HG02970 (cell line): ENCODE data around the gene KISS1R.

Source experiments
- ATAC-seq: cut with Tn5 transposase; IDR thresholded peaks from one replicate; pipeline ENCODE4 v1.9.1; 2021; ENCODE audit warnings: mild to moderate bottlenecking, moderate library complexity, moderate number of reproducible peaks; ENCODE audit not compliant: unreplicated experiment, low FRiP score

The KISS1R gene

DNA sequence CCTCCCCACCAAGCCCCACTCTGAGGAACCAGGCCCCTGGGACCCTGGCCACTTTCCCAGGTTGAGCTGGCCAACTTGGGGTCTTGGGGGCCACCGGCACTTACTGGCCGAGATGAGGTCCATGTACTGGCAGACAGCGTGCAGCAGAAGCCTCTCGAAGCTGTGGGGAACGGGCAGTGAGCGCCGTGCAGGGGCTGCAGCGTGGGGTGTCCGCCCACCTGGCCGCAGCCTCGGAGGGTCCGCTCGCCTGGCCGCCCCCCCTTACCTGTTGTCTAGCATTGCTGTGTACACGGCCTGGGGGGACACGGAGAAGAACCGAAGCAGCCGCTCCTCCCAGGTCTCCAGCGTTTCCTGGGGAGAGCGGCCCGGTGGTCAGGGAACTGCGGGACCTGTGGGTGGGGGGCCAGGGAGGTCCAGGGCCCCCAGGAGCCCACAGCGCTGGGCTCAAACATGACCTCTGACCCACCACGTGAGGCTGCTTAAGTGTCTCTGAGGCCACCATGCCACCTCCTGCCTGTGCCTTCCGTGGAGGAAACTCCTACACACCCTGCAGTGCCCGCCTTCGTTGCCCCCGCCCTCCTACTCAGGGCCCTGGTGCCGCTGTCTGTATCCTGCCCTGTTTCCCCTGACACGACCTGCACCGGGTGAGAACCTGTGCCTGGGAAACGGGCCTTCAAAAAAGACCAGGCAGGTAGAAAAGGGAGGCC, 17.6 kb upstream of the KISS1R start:
- ATAC-seq: no peak

DNA sequence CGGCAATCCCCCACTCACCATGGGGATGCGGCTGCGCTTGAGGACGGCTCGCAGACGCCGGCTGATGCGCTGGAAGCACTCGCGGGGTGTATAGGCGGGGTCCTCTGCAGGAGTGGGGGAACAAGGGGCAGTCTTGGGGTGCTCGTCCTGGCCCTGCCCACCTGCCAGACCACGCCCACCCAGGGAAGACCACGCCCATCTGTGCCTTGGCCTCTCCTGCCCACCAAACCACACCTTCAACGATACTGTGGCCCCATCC, 17.2 kb upstream of the KISS1R start:
- no peak for ATAC-seq

DNA sequence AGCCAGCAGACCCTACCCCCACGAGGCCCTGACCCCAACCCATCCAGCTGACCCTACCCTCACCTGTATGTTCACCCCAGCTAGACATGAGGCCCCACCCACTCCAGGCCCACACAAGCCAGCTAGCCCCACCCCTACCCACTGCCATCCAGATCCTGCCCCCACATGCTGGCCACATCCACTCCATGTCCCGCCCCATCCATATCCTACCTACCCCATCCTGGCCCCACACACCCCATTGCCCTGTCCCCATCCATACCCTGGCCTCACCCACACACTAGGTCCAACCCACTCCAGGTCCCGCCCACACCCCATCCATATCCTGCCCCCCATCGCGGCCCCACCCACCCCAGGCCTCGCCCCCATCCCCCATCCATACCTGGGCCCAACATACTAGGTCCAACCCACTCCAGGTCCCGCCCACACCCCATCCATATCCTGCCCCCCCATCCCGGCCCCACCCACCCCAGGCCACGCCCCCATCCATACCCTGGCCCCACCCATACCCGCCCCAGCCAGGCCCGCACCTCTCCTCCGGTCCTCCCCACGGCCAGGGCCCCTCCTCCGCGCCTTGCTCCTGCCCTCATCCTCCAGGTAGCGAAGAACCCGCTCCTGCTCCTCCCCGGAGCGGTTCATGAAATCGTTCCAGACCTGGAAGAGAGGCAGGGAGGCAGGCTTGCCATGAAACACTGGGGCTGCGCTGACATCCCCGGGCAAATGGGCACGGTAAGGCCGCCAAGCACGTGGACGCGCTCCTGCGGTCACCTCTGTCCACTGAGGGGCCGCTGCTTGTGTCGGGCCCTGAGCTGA, 16.6 kb upstream of the KISS1R start:
- ATAC-seq: no peak

DNA sequence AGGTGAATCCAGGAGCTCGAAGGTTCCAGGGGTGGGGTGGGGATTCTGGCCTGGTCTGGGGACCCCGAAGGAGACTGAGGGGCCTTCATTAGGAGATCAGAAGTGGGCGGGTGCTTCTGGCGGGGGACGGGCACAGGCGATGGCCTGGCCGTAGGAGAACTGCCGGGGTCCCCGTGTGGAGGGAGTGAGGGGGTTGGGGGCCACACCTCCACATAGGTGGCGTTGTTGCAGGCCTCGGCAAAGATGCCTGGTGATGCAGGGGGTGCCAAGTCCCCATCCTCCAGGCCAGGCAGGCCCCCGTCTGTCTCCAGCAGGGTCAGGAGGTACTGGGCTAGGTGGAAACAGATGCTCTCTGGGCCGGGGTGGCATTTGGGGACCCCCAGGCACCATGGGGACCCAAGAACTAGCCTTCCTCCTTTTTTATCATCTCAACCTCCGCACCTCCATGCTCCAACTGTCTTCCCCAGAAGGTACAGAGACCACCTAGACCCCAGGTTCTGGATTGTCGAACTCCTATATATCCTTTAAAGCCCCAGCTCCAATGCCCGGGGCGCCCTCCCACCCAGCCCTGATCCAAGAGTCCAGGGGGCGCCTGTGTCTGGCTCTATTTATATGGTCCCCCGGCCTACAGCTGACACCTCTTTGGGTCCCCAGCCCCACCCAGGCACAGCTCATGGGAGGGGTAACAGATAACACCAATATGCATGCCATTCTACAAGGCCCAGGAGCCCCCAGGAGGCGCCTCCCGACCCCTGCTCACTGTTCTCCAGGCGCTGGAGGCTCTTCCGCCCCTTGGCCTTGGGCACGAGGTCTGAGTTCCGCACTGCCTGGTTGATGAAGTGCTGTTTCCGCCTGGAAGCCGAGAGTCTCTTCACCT, 15.7 kb upstream of the KISS1R start:
- no peak for ATAC-seq

DNA sequence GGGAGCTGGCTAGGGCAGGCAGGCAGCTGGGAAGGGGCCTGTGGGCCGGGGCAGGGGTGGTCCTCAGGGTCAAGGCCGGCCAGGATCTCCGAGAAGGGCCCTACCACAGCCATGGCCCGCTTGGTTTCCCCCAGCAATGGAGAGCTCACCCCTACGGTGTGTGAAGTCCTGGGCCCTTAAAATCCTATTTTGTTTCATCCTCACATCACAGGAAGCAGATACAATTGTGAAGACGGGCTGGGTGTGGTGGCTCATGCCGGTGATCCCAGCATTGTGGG, 15.1 kb upstream of the KISS1R start:
- no peak for ATAC-seq

GRCh38 chr19:902446-903226, 14.5 kb upstream of the KISS1R start:
- no peak for ATAC-seq

DNA sequence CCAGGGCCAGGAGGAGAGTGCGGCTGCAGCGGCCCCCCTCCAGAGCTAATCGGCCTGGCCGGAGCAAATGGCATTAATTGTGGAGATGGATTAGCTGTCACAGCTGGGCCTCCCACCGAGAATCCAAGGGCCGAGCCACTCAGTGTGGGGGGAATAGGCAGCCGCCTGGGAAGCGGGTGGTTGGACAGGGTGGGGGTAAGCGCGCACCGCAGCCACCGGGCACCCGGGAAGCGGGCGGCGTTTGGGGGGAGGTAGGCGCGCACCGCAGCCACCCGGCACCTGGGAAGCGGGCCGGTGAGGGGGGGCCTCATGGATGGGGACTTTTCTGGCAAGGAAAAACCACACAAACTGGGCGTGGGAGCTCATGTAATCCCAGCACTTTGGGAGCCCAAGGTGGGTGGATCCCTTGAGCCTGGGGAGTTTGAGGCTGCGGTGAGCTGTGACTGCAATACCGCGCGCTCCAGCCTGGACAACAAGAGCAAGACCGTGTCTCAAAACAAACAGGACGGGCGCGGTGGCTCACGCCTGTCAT, 13.8 kb upstream of the KISS1R start:
- ATAC-seq: no peak

DNA sequence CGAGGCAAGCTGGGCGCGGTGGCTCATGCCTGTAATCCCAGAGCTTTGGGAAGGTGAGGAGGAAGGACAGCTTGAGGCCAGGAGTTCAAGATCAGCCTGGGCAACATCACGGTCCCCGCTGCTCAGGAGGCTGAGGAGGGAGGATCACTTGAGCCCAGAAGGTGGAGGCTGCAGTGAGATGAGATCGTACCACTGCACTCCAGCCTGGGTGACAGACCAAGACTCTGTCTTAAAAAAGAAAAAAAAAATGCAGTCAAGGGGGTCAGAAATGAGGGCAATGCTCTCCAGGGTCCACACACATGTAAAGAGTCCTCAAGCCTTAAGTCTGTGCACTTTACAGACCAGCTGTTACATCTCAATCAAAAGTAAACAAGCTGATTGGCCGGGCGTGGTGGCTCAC, 12.6 kb upstream of the KISS1R start:
- no peak for ATAC-seq

DNA sequence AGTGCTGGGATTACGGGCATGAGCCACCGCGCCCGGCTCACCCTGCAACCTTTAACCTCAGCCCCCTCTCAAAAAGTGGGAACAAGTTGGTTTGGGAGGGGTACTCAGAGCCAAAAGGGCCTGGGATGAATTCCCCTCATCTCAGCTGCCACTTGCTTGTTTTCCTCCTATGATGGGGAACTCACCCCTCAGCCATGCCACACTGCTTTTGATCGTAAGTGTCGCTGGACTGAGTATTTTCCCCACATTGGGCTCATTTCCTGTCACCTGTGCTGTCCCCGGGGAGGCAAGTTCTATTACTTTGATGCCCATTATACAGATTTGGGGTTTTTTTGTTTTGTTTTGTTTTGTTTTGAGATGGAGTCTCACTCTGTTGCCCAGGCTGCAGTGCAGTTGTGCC, 10.7 kb upstream of the KISS1R start:
- ATAC-seq: no peak

GRCh38 chr19:907183-907853, 9.8 kb upstream of the KISS1R start:
- no peak for ATAC-seq

DNA sequence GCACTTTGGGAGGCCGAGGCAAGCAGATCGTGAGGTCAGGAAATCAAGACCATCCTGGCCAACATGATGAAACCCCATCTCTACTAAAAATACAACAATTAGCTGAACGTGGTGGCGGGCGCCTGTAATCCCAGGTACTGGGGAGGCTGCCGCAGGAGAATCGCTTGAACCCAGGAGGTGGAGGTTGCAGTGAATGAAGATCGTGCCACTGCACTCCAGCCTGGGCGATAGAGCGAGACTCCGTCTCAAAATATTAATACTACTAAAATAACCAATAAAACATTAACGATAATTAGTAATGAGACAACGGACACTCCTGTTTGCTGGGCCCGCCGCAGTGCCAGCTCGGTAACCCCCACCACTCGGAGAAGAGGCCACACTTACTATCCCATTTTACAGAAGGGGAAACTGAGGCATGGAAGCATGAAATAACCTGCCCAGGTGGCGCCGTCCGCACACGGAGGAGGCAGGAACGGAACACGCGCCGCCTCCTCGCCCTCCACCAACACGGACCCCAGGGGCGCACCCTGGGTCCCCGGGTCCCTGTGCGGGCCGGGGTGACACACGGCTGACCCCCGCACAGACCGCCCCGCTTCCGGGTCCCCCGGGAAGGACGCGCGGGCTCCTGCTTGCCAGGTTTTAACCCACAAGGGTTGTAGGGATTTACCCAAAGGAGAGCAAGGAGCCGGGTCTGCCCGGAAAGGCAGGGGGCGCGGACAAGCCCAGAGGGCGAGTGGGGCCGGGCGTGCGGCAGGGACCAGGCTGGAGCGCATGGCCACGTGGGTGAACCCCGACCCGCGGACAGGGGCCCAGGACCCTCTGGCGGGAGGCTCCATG, 5.7 kb upstream of the KISS1R start:
- ATAC-seq: no peak

- ATAC-seq: no peak
These were observed 4.7 kb upstream of the KISS1R start for GRCh38 chr19:912181-913079.

DNA sequence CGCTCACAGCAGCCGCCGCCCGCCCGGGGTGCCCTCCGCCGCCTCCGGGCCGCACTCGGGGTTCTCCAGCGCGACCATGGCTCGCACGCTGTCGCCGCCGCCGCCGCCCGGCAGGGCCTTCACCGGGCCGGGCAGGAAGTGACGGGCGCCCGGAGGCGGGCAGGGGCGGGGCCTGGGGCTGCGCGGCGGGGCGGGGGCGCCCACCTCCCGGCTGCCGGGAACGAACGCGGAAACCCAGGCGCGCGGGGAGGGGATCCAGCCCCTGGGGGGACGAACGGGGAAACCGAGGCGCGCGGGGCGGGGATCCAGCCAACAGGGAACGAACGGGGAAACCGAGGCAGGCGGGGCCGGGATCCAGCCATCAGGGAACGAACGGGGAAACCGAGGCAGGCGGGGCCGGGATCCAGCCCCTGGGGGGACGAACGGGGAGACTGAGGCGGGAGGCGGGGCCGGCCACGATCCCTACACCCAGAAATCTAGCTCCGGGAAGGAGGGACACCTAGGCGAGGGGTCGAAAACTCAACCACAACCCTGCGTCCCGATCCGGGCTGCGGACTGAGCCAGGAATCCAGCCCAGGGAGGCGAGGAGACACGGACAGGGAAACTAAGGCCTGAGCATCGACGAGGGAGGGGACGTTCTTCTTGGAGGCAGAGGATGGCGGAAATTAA, 3.9 kb upstream of the KISS1R start, which contains the start of gene R3HDM4:
TSS of gene R3HDM4 (minus strand) at position 140 of the 669 bp plus-strand sequence. CDS start at position 78, 62 bp downstream.
- no peak for ATAC-seq

DNA sequence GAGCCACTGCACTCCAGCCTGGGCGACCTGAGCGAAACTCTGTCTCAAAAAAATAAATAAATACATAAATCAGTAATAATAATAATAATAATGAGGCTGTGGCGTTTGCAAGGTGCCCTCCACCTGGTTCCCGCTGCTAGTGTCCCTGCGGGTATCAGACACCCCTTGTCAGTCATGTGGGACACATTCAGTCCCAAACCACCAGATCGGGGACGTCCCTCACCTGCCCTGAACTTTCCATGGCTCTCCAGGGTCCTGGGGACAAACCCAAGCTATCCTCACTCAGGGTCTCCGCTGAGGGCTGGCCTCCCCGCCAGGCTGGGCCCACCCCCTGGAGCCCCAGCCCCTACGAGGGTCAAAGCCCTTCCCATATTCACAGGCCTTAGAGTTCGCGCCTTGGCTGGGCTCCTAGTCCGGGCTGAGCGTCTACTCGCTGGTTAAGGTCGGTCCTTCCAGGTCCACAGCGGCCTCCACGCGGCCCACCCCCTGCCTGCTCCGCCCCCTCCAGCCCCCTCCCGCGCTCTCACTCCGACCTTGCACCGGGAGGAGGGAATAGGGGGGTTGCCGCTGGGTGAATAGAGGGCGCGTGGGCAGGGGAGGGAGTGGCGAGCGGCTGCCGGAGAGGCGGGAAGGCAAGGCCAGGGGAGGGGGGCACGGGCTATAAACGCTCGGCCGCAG, 349 bp upstream of the KISS1R start:
- ATAC-seq: no peak

DNA sequence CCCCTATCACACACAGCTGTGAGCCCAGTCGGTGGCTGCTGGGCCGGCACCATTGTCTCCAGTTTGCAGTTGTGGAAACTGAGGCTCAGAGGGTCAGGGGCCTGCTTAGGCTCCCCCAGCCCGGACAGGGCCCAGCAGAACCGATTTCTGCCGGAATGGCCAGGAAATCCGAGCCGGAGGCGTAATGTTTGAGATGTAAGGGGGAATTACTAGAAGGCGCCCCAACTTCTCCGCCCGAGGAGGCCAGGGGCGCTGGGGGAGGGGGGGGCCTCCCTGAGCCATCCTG, 962 bp downstream of the KISS1R start:
- ATAC-seq: no peak

DNA sequence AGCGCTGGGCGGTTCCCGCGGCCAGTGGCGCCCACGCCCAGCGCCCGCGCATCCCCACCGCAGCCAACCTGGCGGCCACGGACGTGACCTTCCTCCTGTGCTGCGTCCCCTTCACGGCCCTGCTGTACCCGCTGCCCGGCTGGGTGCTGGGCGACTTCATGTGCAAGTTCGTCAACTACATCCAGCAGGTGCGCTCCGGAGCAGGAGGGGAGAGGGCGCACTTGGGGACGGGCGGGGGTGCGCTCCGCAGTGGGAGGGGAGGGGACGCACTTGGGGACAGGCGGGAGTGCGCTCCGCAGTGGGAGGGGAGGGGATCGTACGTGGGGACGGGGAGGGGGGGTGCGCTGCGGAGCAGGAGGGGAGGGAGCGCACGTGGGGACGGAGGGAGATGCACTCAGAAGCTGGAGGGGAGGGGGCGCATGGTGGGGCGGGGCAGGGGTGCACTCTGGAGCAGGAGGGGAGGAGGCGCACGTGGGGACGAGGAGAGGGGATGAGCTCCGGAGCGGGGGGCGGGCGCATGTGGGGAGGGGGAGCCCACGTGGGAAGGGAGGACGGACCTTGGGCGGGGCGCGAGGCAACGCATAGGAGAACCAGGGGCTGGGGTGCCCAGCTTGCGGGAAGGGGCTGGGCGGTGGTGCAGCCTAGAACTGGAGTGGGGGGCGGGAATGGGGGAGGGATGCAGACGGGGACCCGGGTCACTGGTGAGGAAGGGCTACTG, 1.5 kb downstream of the KISS1R start:
- ATAC-seq: no peak
